Measurements from ENCODE around the gene ZCCHC24. TPM values are rescaled to one million over a fixed set of nuclear protein-coding genes. Genes with fewer than 3 reads are reported as not detected.

The ZCCHC24 gene
- total RNA-seq, 1 donor from 2014 or later: 34.7 TPM

- intact Hi-C loops (cut with DNase I): no loop called here
- Histone ChIP-seq H3K9me3 (no peaks in the 10 kb centered on the region), H3K4me1 (peaks cover 76% of the 10 kb centered on the region), H3K4me3 (no peak overlapping the region), H3K36me3 (peaks cover 22% of the 10 kb centered on the region), H3K27ac (peak overlapping the region; percentile 47), H3K27me3 (ENCODE audit: low read depth) (no peaks in the 10 kb centered on the region)
- TF ChIP-seq CTCF (IDR thresholded peaks at IDR 0.05): no peak
- ATAC-seq (no peak), DNase-seq (peak; percentile 44)
Observed at GRCh38 chr10:79422178-79422892, 23.1 kb downstream of the ZCCHC24 start.

- no peaks in the 10 kb centered on the region for H3K27me3 ChIP-seq (ENCODE audit: low read depth)
- no peak overlapping the region for H3K27ac ChIP-seq
- no peaks in the 10 kb centered on the region for H3K9me3 ChIP-seq
- ATAC-seq: no peak
- H3K4me3 ChIP-seq: no peak overlapping the region
- H3K36me3 ChIP-seq: peaks cover 28% of the 10 kb centered on the region
- peak; percentile 28 for DNase-seq
- no peak for TF ChIP-seq CTCF (IDR thresholded peaks at IDR 0.05)
- peaks cover 88% of the 10 kb centered on the region for H3K4me1 ChIP-seq
- intact Hi-C loops (cut with DNase I): no loop called here
Observed at GRCh38 chr10:79420974-79421688, 24.3 kb downstream of the ZCCHC24 start.

GRCh38 chr10:79418886-79419595, 26.4 kb downstream of the ZCCHC24 start:
- Histone ChIP-seq H3K9me3 (no peaks in the 10 kb centered on the region), H3K27ac (no peak overlapping the region), H3K4me1 (peaks cover 86% of the 10 kb centered on the region), H3K4me3 (no peak overlapping the region), H3K27me3 (ENCODE audit: low read depth) (no peaks in the 10 kb centered on the region), H3K36me3 (peaks cover 18% of the 10 kb centered on the region)
- intact Hi-C loops (cut with DNase I): no loop called here
- no peak for ATAC-seq
- peak; percentile 28 for DNase-seq
- TF ChIP-seq CTCF (IDR thresholded peaks at IDR 0.05): no peak

- Histone ChIP-seq H3K27me3 (ENCODE audit: low read depth) (no peaks in the 10 kb centered on the region), H3K9me3 (no peaks in the 10 kb centered on the region), H3K27ac (no peak overlapping the region), H3K36me3 (peaks cover 18% of the 10 kb centered on the region), H3K4me3 (no peak overlapping the region), H3K4me1 (peaks cover 87% of the 10 kb centered on the region)
- no peak for TF ChIP-seq CTCF (IDR thresholded peaks at IDR 0.05)
- peak; percentile 36 for DNase-seq
- intact Hi-C loops (cut with DNase I): no loop called here
- ATAC-seq: no peak
Observed at GRCh38 chr10:79418274-79418673, 27.1 kb downstream of the ZCCHC24 start.

GRCh38 chr10:79417731-79418130, 27.7 kb downstream of the ZCCHC24 start:
- Histone ChIP-seq H3K4me3 (no peak overlapping the region), H3K4me1 (peaks cover 90% of the 10 kb centered on the region), H3K27me3 (ENCODE audit: low read depth) (no peaks in the 10 kb centered on the region), H3K9me3 (no peaks in the 10 kb centered on the region), H3K36me3 (peaks cover 18% of the 10 kb centered on the region), H3K27ac (no peak overlapping the region)
- ATAC-seq (no peak), DNase-seq (peak; percentile 35)
- intact Hi-C loops (cut with DNase I): no loop called here
- no peak for TF ChIP-seq CTCF (IDR thresholded peaks at IDR 0.05)
